ENCODE results near the gene MADCAM1.

MADCAM1 gene

DNA sequence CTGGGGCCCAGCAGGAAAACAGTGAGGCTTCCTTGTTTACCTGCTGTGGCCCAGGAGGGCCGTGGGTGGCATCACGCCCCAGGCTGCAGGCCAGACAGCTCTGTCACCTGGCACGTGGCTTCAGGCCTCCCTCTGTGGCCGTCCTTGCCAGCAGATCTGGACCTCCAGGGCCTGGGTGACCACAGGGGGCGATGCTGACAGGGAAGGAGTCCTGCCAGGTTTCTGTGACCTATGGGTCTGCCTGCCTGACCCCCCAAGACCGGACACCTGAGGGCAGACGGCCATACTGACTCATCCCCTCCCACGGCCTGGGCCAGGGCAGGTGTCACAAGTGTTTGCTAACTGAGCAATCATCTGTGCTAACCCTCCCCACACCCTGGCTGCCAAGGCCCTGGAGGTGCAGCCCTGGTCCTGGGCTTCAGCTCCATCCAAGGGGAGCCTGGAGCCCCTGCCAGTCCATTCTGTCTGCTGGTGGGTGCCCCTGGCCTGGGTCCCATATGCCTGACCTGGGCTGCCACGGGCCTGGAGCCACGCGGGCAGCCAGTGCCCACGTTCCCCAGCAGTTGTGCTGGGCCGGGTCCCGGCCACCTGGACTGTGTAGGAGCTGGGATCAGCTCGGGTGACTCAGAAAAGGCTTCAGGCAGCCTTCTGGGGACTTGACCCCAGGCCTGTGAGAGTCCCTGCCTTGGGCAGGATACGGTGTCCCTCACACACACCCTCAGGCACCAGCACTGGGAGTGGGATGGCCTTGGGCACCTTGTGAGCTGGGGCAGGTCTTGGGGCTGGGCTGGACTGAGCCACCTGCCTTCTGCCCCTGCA, 38.9 kb downstream of the MADCAM1 start:
- DNase-seq, result no peak

DNA sequence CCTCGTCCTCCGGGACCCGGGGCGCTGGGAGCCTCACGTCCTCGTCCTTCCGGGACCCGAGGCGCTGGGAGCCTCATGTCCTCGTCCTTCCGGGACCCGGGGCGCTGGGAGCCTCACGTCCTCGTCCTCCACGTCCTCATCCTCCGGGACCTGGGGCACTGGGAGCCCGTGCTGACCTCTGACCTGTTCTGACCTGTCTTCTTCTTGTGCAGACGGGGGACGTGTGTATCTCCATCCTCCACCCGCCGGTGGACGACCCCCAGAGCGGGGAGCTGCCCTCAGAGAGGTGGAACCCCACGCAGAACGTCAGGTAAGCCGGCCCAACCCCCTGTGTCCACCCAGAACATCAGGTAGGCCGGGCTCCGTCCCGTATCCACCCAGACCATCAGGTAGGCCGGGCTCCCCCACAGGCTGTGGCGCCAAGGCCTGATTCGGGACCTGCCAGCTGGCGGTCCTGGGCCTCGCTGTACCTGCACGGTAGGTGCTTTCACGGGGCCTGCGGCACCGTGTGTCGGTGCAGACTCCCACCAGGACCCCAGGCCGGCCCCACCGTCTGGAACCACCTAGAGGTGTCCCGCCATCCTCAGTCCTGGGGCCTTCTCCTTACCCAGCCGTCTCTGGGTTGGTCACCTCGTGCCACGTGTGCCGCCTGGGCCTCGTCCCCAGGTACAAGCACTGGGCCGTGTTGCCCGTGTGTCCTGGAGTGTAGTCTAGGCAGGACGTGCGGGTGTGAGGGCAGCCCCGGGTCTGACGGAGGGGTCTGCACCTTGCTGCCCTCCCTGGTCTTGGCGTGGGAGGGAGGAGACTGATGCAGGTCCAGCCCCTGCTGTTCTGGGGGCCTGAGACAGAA, 40.0 kb downstream of the MADCAM1 start:
- DNase-seq, result no peak

DNA sequence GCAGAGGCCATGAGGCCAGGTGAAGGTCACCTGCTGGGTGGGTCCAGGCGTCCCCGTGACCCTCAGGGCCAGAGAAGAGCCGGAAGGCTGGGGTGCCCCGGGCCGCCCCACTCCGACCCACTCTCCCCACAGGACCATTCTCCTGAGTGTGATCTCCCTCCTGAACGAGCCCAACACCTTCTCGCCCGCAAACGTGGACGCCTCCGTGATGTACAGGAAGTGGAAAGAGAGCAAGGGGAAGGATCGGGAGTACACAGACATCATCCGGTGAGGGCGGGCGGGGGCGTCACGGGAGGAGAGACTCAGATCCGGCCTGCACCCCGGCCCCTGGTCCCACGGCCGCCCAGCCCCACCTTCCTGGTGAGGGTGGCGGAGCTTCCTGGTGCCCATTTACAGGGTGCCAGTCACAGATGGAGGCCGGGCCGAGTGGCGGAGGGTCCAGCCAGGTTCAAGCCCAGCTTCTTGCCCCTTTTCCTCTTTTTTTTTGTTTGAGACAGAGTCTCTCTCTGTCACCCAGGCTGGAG, 40.7 kb downstream of the MADCAM1 start:
- no peak for DNase-seq

DNA sequence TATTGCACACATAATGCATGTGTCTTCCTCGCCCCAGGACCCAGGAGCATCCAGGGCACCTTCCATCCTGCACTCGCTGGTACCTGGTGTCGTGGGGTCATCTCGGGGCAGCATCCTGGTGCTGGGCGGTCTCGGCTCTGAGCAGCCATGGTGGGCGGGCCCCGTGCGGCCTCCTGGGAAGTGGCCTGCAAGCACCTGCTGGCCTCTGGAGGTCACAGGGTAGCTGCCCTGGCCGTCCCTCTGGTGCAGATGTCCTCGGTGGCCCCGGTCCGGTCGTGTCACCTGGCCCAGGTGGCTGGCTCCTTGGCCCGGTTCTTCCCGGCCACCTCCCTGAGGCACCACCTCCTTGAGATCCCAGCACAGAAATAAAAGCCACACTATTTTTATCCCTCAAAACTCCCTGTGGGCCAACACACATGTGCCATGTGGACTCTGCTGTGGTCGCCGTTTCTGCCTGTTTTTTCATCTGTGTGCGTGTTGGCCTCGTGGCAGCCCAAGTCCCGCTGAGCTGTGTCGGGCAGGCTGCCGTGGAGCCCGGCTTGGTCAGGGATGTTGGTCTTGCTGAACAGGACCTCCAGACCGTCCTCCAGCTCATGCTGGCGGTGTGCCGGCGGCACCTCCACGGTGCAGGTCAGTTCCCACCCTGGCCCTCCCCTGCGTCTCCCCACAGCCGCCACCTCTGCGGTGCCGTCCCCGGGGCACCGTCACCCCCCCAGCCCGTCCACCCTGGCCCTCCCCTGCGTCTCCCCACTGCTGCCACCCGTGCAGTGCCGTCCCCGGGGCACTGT, 42.5 kb downstream of the MADCAM1 start:
- no peak for DNase-seq

DNA sequence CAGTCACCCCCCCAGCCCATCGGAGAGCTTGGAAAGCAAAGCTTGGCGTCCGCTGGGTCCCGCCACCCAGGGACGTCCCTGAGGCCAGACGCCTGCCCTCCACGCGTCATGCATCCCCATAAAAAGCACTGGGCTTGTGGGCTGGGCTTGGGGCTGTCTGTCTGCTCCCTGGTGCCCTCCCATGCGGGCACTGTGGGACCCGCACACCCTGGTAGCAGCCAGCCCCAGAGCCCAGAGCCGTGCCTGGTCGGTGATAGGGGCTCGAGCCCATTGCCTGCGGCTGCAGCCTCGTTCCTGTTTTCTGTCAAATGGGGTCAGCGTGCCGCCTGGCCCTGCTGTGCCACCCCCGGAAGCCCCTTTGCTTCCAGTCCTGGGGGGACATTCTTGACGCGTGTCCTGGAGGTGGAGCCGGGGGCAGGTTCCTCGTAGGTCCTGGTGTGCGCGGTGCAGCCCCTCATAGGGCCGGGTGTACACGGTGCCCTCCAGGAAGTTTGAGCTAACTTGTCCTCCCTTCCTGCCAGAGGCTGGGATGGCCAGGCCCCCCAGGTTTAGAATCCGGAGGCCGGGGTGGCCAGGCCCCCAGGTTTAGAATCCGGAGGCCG, 43.2 kb downstream of the MADCAM1 start:
- no peak for DNase-seq

DNA sequence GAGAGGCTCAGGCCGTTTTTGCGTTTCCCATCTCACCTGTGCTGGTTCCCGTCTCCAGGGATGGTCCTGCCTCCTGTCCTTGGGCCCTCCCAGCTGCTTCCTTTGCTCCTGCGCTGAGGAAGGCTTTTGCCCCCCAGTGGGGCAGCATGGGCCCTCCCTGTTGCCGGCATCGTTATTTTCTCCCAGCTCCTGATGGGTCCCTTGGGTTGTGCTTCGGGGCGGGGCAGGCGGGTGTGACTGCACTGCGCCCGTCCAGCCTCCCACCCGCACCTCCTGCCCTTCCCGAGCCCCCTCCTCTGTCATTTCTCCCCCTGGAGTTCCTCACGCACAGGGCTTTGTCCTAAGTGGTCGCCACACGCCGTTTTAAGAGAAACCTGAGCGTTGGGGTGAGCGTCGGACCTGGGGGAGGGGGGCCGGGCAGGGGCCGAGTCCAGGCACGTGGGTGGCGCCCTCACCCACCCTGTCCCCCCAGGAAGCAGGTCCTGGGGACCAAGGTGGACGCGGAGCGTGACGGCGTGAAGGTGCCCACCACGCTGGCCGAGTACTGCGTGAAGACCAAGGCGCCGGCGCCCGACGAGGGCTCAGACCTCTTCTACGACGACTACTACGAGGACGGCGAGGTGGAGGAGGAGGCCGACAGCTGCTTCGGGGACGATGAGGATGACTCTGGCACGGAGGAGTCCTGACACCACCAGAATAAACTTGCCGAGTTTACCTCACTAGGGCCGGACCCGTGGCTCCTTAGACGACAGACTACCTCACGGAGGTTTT, 44.8 kb downstream of the MADCAM1 start:
- no peak for DNase-seq

DNA sequence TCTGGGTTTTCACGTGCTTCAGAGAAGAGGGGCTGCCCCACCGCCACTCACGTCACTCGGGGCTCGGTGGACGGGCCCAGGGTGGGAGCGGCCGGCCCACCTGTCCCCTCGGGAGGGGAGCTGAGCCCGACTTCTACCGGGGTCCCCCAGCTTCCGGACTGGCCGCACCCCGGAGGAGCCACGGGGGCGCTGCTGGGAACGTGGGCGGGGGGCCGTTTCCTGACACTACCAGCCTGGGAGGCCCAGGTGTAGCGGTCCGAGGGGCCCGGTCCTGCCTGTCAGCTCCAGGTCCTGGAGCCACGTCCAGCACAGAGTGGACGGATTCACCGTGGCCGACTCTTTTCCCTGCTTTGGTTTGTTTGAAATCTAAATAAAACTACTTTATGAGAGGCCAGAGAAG, 45.4 kb downstream of the MADCAM1 start:
- DNase-seq, result no peak

DNA sequence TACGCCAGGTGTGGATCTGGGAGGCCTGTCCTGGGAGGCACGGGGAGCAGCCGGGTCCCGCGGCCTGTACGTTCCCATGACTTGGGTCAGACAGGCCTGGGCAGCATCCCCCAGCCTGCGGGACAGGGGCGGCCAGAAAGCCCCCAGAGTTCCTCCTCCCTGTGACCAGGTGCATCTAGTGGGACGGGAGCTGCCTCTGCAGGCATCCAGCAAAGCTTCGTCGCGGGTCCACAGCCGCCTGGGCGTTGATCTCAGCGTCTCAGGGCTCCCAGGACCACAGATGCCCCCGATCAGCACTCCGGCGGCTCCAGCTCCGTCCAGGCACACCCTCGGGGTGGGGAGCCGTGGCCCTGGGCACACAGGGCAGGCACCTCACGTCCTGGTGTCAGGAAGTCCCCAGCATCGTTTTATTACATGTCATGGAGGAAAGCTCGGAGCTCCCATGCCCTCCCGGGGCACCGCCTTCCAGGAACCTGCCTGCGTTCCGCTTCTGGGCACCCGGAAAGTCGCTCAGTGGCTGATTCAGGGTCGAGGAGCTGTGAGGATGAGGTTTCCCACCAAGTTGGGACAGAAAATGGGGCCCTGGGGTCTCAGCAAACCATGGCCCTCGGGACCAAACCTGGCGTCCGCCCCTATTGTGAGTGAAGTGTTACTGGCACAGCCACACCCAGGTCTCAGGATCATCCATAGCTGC, 46.0 kb downstream of the MADCAM1 start:
- no peak for DNase-seq

DNA sequence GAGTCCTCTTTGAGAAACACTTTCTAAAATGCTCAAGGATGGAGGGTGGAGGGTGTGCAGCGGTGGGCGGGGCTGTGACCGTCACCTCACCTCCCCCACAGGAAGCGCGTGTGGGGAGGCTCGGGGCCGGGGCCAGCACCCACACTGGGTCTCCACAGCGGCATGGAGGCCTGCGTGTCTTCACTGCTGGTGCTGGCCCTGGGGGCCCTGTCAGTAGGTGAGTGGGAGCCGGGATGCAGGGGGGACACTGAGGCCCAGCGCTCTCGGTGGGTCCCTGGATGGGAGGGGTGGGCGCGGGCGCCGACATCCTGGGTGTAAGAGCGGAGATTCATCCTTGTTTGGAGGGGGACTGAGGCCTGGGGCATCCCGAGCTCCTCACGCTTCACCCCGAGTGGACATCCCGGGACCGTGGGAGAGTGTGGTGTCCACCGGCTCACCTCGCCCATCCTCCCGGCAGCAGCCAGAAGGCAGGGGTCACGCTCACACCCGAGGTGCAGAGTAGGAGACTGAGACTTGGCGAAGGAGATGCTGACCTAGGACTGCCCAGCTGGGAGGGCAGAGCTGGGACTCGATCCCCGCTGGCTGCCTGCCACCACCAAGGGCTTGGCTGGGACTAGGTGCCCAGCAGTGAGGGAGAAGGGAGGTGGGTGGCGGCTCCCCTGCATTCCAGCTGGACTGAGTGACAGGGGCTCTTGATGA, 47.8 kb downstream of the MADCAM1 start, which contains the start of gene GZMM:
TSS of gene GZMM (plus strand) at position 144 of the 699 bp plus-strand sequence. CDS start at position 163, 19 bp downstream.
- DNase-seq, result no peak

DNA sequence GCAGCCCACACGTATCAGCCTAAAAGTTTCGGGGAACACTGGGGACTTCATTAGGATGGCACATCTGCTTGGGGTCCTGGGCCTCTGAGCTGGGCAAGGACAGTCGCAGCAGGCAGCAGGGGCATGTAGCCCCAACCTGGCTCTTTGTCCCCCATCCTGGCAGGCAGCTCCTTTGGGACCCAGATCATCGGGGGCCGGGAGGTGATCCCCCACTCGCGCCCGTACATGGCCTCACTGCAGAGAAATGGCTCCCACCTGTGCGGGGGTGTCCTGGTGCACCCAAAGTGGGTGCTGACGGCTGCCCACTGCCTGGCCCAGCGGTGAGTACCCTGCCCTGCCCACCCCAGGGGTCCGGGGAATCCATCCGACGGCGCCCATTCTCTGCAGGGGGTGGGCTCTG, 50.8 kb downstream of the MADCAM1 start:
- no peak for DNase-seq

DNA sequence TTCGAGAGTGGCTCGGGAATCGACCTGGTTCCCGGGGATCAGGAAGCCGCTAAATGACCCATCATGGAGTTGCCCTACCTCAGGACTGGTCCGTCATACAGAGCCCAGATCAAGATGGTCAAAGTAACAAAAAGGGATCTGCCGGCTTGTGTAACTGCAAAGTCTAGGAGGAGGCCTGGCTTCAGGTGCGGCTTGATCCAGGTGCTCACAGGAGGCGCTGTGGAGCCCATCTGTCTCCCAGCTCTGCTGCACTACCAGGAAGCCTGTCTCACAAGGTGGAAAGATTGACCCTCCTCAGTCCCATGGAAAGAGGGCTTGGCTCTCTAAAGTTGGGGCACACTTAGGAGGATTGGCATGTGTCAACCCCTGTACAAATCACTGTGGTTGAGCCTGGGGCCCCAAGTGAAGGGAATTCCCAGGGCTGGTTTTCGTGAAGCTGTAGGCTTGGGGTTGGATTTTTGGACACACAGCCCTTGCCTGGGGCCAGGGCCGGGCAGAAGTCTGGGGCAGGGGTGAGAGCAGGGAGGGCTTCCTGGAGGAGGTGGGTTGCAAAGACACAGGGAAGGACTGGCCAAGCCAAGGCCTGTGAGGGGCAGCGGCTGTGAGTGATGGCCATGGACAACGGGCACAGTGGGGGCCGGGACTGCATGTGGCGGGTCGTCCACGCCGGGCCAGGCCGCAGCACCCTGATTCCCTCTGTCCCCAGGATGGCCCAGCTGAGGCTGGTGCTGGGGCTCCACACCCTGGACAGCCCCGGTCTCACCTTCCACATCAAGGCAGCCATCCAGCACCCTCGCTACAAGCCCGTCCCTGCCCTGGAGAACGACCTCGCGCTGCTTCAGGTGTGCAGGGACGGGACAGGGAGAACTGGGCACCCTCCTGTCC, 51.8 kb downstream of the MADCAM1 start:
- no peak for DNase-seq

DNA sequence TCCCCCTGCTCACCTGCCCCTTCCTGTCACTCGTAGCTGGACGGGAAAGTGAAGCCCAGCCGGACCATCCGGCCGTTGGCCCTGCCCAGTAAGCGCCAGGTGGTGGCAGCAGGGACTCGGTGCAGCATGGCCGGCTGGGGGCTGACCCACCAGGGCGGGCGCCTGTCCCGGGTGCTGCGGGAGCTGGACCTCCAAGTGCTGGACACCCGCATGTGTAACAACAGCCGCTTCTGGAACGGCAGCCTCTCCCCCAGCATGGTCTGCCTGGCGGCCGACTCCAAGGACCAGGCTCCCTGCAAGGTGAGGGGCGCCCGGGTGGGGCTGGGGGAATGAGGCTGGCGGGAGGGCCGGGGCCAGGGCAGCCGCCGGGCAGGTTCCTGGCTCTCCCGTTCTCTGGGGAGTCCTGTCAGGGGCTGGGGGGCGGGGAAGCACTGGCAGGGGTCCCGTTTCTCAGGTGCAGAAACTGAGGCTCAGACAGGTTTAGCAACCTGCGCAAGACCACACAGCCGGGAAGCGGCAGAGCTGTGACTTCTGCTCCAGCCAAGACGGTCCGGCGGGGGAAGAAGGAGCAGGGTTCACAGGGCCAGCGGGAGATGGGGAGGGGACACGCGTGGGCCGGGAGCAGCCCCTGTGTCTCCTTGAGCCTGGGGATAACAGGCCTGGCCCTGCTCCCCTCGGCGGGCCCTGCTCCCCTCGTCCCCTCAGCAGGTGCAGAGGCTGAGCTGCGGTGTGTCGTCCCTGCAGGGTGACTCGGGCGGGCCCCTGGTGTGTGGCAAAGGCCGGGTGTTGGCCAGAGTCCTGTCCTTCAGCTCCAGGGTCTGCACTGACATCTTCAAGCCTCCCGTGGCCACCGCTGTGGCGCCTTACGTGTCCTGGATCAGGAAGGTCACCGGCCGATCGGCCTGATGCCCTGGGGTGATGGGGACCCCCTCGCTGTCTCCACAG, 52.9 kb downstream of the MADCAM1 start:
- no peak for DNase-seq

DNA sequence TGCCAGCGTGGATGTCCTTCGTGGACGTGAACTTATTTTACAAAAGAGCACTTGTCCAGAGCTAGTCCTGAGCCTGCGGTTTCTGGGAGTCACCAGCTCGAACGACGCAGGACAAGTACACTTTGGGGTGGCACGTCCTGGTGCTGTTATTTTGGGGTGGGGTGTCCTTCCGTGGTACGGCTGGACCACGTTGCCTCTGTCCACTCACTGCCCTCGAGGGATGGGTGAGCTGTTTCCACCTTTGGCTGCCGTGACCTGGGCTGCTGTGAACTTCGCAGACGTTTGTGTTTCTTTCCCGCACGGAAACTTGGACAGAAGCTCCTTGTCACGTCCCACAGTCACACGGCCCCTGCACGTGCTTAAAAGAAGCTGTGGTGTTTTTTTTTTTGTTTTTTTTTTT, 58.5 kb downstream of the MADCAM1 start:
- no peak for DNase-seq
